GM12878 (cell line): ENCODE results near the gene SYNGR1. TPM values are rescaled to one million over a fixed set of nuclear protein-coding genes. Genes with fewer than 3 reads are reported as not detected.

ENCODE experiments used
- IRF3 ChIP-seq: fragments of 450-650 bp; IDR thresholded peaks from 2 replicates; pipeline ENCODE4 v1.6.1; 2014; ENCODE audit warnings: mild to moderate bottlenecking
- LARP7 ChIP-seq: fragments of 450-650 bp; IDR thresholded peaks from 2 replicates; pipeline ENCODE4 v1.6.1; 2017; ENCODE audit warnings: mild to moderate bottlenecking
- ZBTB11 ChIP-seq: fragments of 450-650 bp; formaldehyde crosslinking; IDR thresholded peaks from 2 replicates; pipeline ENCODE4 v1.5.0; 2022; ENCODE audit warnings: mild to moderate bottlenecking, missing genetic modification characterization
- ZBTB4 ChIP-seq: fragments of 450-650 bp; formaldehyde crosslinking; IDR thresholded peaks from 2 replicates; pipeline ENCODE4 v1.4.0; 2022; ENCODE audit warnings: mild to moderate bottlenecking, moderate library complexity
- polyA plus RNA-seq, 11 experiments: library from polyadenylated mRNA; depleted of rRNA in 4 of 11; unstranded in 6 of 11; stranded (reverse) in 5 of 11; fragments of >200 nt; fragmentation: Nextera tagmentation in 4 of 11; fragmentation: Illumina TruSeq in 1 of 11; extraction: Ambion mirVana in 4 of 11; extraction: Trizol in 1 of 11; gene quantifications; 1 replicate in 1 of 11; 2 replicates in 10 of 11; pipeline versions ENCODE4 v1.2.1 to v1.2.3, GENCODE V29; 2011 to 2016; ENCODE audit warnings: inconsistent platforms in 2 of 11, missing spikeins in 2 of 11, low read depth in 1 of 11
- total RNA-seq, 4 experiments: library from RNA; depleted of rRNA in 3 of 4; stranded (reverse); fragments of >200 nt in 3 of 4; fragmentation: Illumina TruSeq in 1 of 4; extraction: Trizol in 1 of 4; gene quantifications; 2 replicates each; pipeline versions ENCODE4 v1.2.1 to v1.2.3, GENCODE V29; 2013 to 2021
- TF ChIP-seq, protein P1 (sequence below): IDR thresholded peaks from 2 replicates; pipeline ENCODE4 v1.6.1; 2011; ENCODE audit warnings: mild to moderate bottlenecking, low read depth, low read length, moderate library complexity; ENCODE audit not compliant: insufficient replicate concordance
- TF ChIP-seq, protein P2 (sequence below): IDR thresholded peaks from 2 replicates; pipeline ENCODE4 v1.6.1; 2011; ENCODE audit warnings: borderline replicate concordance, low read depth, mild to moderate bottlenecking, moderate library complexity, mixed read lengths, low read length; ENCODE audit not compliant: insufficient read depth; ENCODE audit errors: extremely low read length

Gene SYNGR1
- total and polyA plus RNA-seq, 10 of the 15 experiments (the other 5 are each of a cell fraction or from before 2014, with no cell fraction given) = 0.87 to 9.2 (median 3.5) TPM

GRCh38 chr22:39388261-39389011 is 38.6 kb downstream of the SYNGR1 start (continued):
- TF ChIP-seq, protein P1, sequence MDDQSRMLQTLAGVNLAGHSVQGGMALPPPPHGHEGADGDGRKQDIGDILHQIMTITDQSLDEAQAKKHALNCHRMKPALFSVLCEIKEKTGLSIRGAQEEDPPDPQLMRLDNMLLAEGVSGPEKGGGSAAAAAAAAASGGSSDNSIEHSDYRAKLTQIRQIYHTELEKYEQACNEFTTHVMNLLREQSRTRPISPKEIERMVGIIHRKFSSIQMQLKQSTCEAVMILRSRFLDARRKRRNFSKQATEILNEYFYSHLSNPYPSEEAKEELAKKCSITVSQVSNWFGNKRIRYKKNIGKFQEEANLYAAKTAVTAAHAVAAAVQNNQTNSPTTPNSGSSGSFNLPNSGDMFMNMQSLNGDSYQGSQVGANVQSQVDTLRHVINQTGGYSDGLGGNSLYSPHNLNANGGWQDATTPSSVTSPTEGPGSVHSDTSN = peak; percentile 80
- TF ChIP-seq ZBTB11 (no peak), ZBTB4 (CRISPR knock-in tag) (no peak), LARP7 (peak; percentile 38; the same call in 1 of the 2 replicates), IRF3 (no peak)
- TF ChIP-seq, protein P2, sequence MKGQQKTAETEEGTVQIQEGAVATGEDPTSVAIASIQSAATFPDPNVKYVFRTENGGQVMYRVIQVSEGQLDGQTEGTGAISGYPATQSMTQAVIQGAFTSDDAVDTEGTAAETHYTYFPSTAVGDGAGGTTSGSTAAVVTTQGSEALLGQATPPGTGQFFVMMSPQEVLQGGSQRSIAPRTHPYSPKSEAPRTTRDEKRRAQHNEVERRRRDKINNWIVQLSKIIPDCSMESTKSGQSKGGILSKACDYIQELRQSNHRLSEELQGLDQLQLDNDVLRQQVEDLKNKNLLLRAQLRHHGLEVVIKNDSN = peak; percentile 68
